ENCODE results near the gene ELOVL6.
A peak's percentile ranks its signal among the peaks of the same experiment; 100 is the strongest.
"Not testable (repeated sequence)": the region's sequence is repeated elsewhere in the genome, so short reads cannot be mapped to it uniquely, and the experiment has no call there.

Gene ELOVL6

DNA sequence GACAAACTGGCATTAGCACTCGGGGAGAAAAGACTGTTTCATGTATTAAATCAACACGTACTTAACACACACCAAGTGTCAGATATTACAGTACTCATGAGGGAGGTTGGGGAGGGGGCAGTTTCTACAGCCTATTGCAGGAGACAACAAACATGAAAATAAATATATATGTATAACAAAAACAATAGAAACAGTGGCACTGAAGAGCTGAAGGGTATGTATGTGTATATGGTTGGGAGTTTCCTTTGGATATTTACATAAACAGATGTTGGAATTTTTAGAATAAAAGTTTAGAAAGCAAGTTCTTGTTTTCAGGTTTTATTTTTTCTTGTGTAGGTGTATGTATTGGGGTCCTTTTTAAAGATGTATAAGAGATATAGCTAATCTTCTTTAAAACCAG lies 133.5 kb downstream of the ELOVL6 start:
- no peak for DNase-seq

DNA sequence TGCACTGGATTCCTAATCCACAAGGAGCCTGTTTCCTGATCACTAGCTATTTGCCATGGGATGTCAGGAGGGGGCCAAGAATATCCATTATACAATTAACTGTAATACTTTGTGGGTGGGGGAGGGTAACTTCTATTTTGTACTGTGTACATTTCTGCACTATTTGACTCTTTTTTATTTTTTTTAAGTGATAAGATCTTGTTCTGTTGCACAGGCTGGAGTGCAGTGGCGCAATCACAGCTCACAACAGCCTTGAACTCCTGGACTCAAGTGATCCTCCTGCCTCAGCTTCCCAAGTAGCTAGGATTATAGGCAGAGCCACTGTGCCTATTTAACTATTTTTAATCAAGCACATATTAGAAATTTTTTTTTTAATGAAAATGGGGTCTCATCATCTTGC lies 134.1 kb downstream of the ELOVL6 start:
- DNase-seq, result no peak

DNA sequence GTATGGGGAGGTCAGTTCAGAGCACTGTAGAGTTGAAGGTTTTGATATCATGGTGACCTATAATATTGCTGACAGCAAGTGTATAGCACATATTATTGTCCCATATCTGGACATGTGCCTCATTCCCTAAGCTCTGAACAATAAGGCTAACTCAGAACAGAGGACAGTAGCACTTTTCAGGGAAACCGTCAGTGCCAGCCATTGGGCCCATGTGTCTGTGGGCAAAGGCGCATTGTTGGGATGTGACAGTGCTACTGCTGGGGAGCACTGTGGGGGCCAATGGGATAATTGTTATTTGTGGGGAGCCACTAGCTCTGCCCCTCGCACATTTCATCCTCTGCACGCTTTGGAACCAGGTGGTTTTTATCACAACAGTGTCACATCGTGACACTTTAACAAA lies 136.2 kb downstream of the ELOVL6 start:
- DNase-seq, result no peak

DNA sequence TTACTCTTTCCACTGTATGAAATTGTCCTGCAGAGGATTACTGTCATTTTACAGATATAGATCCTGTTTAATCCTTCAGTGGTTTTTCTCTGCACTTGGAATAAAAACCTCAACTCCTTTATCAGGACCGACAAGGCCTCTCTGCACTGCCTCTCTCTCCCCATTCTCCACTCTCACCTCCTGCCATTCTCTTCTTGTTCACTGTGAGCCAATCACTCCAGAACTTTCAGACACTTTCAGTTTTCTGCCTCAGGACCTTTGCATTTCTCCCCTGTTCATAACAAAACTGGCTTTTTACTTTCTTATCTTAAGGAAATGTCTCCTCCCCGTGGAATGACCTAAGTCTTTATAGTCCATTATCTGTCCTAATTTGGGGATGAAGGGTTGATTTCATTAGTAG lies 137.3 kb downstream of the ELOVL6 start:
- no peak for DNase-seq

DNA sequence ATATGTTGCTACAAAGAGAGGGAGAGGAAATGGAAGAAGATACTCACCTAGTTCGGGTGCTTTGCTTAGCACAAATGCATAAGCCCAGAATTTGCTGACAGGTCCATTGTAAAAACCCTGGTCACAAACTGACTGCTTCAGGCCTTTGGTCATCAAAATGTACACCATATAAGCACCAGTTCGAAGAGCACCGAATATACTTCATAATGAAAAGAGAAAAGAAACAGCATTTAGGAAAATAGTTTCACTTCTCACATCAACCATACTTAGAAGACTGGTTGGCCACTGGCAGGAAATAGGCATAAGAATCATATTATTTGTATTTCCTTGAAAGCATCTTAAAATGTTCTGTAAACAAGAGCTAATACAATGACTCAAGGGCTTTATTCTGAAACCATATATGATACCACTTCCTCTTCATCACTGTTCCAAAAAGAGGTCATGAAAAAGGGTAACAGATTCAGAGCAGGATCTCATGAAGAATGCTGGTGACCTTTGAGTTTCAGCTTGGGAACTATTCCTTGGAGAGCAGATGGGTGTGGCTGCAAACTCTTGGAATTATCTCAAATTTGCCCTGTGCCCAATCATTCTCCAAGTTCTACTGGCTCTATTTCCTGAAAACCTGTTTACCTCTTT lies 138.7 kb downstream of the ELOVL6 start:
- DNase-seq, result no peak

DNA sequence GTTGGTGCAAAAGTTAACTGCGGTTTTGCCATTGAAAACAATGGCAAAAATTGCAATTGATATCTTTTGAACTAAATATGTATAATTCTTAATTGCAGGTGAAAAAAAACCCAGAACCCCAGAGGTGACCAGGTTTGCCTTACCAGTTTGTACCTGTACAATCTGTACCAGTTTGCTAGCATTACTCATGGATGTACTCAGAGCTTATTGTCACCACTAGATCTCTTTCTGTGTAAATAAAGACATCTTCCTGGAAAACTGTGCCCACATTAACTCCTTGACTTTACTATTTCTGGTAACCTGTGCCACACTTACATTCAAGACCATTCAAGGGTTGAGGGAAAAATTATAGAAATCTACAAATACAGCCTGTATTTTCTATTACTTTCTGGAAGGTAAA lies 139.7 kb downstream of the ELOVL6 start:
- no peak for DNase-seq

DNA sequence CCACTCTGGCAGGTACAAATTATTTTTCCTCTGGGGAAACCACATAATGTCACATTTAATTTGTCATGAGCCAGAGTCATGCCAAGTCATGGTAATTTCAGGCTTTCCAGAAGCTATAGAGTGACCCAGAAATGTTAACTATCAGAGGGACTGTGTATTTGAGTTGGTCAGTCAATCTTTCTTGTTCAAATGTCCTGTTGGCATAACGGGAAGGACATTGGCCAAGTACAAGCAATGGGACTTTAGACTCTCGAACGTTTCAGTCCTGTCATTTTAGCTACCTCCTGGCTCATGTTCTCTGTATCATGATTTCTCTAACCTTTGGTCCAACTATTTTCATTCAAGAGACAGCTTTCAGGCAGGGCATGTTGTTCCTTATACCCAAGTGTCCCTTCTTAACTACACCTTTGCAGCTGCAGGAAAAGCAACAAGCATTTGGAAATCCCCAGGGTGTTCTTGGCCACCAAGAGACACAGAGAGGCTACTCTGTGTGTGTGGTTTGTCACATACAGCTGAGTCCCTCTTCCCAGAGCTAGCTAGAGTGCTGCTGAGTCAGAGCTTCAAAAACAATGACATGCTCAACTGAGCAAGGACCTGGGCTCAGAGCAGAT lies 143.2 kb downstream of the ELOVL6 start:
- no peak for DNase-seq

DNA sequence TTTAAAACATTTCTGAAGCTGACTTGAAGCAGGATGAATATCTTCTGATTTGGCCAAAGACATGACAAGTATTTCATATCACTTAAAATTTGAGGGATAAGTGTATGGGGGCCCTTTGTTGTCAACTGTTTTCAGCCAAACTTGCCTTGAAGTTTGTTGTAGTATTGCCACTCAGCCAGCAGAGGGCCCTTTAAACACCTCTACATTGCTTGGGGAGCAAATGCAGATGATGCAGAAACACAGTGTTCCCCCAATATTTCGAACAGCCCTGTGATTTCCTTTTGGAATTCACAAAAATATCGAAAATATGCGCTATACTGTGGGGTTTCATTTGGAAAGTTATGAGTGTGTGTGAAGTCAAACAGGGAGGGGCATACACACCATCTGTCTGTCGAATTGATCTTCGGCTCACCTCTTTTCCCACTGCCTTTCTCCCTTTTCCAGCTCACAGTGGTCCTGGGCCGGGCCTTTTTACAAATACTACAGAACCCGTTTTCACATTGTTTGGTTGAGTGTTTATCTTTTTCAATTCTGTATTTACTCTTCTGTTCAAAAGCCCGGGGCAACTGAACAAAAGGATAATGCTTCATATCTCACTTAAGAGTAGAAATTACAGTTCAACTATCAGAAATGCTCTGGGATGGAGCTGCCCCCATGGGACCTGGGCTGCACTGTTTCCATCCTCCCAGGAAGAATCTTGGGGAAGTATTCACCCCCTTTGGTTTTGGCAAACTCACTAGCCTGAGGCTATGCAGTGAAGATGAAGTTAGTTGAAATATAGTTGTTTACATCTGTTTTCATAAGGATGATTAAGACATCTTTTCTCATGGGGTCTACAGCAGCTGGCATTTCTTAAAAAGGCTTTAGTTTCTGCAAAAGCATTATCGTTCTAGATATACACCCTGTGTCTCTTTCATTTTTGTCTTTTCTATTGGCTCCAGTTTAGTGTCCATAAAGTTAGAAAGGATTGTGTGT lies 148.2 kb downstream of the ELOVL6 start:
- DNase-seq, result peak; percentile 25

DNA sequence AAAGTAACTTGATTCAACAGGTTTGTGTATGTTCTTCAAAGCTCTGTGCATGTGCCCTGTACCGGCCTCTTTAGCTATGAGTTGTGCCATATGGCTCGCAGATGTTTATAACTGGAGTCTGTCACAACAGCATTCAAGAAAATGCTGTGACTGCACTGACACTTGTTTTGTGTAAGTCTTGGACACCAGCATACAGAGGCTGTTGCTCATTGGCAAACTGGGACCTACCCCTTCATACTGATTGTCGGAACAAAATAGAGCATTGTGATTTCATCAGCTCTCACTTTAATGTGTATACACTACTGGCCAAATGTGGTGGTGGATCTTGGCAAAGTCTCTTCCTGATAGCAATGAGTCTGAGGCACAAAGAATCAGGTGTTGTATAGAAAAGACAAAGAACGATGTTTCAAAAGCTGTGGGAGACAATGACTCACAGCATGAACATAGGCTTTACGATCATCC lies 151.8 kb downstream of the ELOVL6 start:
- DNase-seq, result no peak

DNA sequence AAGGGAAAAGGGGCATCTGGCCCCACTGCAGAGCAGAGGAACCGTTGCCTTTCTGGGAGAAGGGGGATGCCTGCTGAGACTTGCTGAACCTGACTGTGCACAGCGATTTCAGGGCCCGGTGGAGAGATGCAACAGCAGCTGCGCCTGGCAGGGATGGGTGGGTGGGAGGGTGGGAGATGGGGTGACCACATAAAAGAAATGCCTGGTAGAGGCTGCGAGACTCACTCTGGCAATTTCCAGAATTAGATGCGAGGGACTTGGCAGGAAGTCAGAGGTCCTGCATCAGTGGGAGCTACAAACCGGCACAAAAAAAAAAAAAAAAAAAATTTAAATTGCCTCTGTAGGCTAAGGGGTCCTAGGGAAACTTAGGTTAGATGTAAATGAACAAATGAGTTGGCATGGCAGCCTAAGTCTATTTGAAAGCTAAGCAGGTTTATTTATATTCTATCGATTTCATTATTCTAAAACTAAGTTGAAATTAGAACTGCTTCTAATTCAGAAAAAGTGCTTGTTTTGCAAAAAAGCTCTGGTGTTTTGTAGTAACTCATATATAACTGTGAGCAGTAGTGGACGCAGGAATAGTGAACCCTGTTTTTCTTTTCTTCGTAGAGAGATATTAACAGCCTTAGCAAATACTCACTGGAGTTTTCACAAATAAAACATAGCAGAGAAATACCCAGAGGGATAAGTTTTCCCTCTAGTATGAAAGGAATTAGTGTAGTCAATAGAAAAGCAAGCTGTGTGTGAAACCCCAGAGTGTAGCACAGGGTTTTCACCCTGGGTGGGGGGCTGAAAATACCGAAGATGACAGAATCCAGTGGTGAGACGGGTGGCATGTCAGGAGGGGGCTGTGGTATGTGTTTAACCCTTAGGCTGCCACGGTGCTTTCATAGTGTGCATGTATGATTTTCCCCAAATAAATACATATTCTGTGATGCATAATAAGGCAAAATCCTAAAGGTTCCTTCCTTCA lies 155.6 kb downstream of the ELOVL6 start:
- DNase-seq, result no peak

DNA sequence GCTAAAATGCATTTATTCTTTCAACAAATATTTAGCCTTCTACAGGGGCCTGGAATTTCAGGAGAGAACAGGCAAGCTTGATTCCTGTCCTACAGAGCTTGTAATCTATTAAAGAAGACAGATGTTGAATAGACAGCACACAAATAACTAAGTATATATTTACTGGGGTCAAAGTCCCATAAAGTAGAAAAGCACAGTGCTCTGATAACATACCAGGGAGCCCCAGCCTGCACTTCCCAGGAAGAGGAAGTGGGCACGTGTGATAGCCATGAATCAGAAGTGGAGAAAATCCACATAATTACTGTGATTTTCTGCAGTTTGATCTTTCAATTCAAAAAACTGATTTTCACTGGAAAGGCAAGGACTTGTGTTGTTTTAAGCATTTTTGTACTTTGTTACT lies 156.7 kb downstream of the ELOVL6 start:
- DNase-seq, result no peak

DNA sequence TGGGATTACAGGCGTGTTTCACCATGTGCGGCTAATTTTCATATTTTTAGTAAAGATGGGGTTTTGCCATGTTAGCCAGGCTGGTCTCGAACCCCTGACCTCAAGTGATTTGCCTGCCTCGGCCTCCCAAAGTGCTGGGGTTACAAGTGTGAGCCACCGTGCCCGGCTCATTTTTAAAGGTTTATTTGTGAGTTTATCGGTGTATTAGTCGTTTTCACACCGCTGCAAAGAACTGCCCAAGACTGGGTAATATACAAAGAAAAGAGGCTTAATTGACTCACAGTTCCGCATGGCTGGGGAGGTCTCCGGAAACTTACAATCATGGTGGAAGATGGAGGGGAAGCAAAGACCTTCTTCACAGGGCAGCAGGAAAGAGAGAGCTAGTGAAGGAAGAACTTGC lies 159.3 kb downstream of the ELOVL6 start:
- DNase-seq, result not testable (repeated sequence)

DNA sequence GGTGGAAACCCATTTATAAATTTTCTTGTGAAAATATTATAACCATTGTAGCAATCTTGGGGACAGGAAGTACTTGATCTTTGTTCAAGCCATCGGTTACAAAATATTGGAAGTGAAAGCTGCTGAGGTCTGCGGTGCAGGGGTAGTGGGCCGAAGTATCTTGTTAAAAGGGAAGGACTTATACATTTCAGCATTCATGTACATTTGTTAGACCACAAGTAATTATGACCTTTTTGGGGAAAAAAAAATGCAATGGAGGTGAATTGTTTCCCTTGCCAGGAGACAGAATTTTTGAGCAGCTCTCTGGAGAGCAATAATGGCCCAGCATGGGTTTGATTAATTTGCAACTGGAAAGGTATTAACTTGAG lies 164.4 kb downstream of the ELOVL6 start:
- no peak for DNase-seq

DNA sequence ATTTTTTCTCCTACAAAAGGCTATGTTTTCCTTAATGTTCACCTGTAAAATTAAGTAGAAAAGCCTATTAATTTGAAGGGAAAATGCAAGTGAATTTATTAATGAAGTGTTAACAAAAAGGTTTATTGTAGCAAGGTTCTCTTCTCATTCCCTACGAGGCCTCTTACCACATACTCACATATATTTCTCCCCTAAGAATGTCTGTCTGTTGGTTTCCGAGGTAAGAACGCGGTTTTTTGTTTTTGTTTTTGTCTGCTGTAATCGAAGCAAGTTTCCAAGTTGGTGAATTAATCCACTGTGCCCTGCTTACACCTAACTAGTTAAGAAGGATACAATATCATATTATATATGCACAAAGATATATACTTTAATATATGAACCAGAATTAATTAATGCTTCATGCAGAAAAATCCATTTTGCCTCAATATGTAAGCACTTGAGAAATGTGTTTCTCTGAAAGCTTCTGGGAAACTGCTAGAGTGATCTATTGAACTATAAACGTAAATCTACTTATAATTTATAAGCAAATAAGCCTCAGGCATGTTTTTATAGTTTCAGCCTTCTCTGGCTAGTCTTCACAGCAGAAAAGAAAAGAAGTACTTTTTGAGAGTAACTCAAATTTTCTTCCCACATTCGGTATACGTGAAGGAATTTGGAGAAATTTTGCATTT lies 164.9 kb downstream of the ELOVL6 start:
- DNase-seq, result no peak

DNA sequence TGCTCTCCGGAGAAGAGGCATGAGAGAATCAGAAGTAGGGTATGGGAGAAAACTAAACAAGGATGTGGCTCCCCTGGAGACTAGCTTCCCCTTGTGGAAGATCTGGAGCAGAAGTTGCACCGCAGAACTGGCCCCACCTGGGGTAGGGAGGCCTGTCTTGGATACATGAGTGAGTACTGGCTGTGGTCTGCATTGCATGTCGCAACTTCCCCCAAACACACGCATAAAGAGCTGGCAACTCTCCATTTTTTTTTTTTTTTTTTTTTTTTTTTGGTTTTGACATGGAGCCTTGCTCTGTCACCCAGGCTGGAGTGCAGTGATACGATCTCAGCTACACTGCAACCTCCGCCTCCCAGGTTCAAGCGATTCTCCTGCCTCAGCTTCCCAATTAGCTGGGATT lies 165.8 kb downstream of the ELOVL6 start:
- no peak for DNase-seq

DNA sequence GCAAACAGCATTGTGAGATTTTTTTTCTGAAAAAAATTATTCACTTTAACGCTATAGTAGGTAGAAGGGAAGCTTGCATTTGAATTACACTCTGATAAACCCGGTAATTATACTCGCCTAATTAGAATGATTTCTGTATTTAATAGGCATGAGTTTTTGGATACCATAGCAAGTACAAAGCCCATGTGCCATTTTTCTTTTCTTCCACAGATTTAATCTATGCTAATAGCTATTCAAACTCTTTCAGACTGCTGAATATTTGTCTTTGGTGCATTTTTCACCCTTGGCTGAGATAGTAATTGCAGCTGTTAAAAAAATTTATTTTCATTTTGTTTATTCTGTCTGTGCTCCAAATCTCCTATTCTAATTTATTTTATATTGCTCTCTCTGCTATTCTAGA lies 172.7 kb downstream of the ELOVL6 start:
- DNase-seq, result no peak

DNA sequence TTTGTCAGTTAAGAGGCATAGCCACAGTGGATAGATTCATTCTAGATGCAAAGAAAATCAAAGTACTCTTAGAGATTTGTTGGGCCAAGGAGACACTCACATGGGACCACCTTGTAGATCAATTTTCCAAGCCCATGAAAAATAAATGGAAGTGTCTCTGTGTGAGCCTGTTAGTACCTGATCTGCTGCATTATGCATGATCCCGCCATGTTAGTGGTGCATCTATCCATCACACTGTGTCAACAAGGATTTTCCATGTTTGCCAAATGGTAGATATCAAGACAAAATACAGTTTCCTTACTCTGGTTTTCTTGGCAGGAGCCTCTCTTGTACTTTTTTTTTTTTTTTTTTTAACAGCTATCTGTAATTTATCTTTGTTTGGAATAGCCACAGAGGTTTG lies 173.4 kb downstream of the ELOVL6 start:
- no peak for DNase-seq

DNA sequence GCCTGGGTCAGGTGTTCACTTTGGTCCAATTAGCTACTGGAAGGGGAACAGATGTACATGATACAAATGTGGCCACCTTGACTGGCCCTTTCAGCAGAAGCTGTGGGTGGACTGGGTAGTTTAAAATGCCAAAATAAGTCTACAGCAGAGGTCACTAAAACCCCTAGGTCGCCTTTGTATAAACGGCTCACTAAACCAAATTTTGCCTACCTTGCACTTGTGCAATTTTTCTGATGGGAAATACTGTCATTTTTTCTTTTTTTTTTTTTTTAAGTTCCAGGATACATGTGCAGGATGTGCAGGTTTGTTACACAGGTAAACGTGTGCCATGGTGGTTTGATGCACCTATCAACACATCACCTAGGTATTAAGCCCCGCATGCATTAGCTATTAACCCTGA lies 176.0 kb downstream of the ELOVL6 start:
- DNase-seq, result no peak

DNA sequence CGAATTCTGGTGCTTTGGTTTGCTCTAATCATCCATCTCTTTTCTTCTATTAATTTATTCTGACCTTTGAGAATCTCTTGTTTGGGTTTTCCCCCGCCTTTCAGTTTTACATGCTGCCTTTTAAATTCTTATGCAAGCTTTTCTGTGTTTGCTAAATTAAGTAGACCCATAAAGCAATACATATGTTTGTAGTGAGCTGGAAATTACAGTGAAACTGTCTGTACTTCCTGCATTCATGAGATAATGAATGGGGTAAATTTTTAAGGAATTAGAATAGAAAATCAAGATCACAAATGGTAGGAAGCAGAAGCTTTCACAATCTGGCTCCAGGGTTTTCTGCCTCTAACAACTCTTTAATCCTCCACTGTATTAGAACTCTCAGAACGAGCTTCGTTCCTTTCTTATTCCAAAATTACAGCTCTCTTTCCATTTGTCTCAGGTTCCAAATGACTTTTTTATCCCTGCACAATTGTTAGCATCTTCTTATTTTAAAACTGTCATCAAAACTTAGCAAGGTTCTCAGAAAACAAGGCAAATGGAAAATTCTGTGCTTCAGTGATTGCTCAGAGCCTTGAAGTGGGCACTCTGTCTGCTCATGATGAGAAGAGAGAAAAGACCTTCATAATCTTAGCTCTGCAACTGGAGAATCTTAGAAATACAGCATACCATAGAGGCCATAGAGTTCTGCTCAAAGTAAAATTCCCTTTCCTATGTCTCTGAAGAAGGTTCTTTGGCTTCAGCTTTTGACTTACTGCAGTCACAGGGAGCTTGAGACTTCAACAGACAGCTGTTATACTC lies 177.6 kb downstream of the ELOVL6 start:
- DNase-seq, result no peak

DNA sequence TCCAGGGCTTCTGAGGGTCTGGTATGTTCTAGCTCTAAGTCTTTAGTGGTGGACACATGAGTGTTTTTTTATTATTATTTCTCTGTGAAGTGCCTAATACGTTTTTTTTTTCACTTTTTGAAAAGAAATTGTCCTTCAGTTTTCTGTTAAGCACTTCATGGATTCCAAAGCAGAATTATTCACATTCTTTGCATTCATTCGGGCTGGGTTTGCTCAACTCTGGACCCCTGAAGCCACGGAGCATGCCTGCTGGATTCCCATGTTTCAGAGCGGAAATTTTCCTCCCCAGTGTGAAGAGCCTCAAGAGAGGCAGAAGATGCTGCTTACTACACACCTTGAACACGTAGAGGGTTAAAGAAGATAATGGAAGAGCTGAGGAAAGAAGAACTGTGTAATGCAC lies 178.3 kb downstream of the ELOVL6 start:
- DNase-seq, result no peak

DNA sequence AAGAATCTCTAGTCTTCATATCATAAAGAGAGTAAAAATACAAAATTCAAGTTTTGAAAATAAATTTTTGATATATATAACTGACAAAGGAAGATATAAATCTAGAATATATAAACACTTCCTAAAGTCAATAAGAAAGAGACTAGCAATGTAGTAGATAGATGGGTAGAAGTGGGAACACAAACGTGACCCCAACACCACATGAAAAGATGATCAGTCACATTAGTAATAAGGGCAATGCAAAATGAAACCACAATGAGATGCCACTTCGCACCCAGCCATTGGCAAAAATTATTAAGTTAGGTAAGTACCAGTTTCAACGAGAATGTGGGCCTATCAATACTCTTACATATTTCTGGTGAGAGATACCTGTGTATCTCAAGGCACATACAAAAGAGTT lies 179.3 kb downstream of the ELOVL6 start:
- DNase-seq, result no peak
